Tibial artery (tissue), 4 donors: ENCODE data around the gene KCNQ1.

ENCODE experiments used
- DNase-seq, 2 donors: peaks; one replicate each; pipeline ENCODE4 v3.0.0-alpha.2; 2019
- H3K27ac ChIP-seq, 2 donors: fragments of 200-600 bp; sonication (generic) in 1 of 2; 1 replicate in 1 of 2; 2 replicates in 1 of 2; pipeline ENCODE4 v1.5.1; 2018 to 2019; ENCODE audit warnings: mild to moderate bottlenecking in 1 of 2
- H3K27me3 ChIP-seq, 2 donors: fragments of 200-600 bp; sonication (generic) in 1 of 2; one replicate each; pipeline versions ENCODE4 v1.5.1 to v1.6.0; 2016 to 2019
- H3K36me3 ChIP-seq, 3 donors: fragments of 200-600 bp; sonication (generic) in 2 of 3; one replicate each; pipeline ENCODE4 v1.5.1; 2016 to 2019; ENCODE audit warnings: mild to moderate bottlenecking in 2 of 3
- H3K4me1 ChIP-seq, 4 donors: fragments of 200-600 bp; sonication (generic) in 2 of 4; 1 replicate in 3 of 4; 2 replicates in 1 of 4; pipeline ENCODE4 v1.5.1; 2016 to 2019
- H3K4me3 ChIP-seq, 2 donors: fragments of 200-600 bp; sonication (generic) in 1 of 2; 1 replicate in 1 of 2; 2 replicates in 1 of 2; pipeline ENCODE4 v1.5.1; 2018 to 2019; ENCODE audit warnings: mild to moderate bottlenecking in 2 of 2
- H3K9me3 ChIP-seq, 3 donors: fragments of 200-600 bp; sonication (generic) in 1 of 3; one replicate each; pipeline ENCODE4 v1.5.1; 2016 to 2019
- CTCF ChIP-seq, 2 experiments: fragments of 200-600 bp in 1 of 2; fragments of 450-650 bp in 1 of 2; IDR thresholded peaks; one replicate each; pipeline ENCODE4 v1.5.1; 2017 to 2019; ENCODE audit warnings: antibody characterized with exemption in 2 of 2, mild to moderate bottlenecking in 1 of 2, moderate library complexity in 1 of 2
- intact Hi-C: fragments of 100-400 bp; cut with DNase I; formaldehyde crosslinking; loops from one replicate; pipeline ENCODE4 v1.15.0; 2023; ENCODE audit warnings: low total_unique reads

Gene KCNQ1

GRCh38 chr11:2459796-2460531 is 15.2 kb downstream of the KCNQ1 start:
- Histone ChIP-seq H3K27ac (no peak overlapping the region), H3K4me3 (no peak overlapping the region), H3K4me1 (no peaks in the 10 kb centered on the region), H3K36me3 (no peaks in the 10 kb centered on the region), H3K9me3 (no peaks in the 10 kb centered on the region), H3K27me3 (peaks cover 0 to 12% of the 10 kb centered on the region in 2 donors)
- TF ChIP-seq CTCF (IDR thresholded peaks at IDR 0.05) = no peak
- DNase-seq = peak in 1 of 2 donors; percentile 57
- intact Hi-C loops = no loop called here

GRCh38 chr11:2460540-2461252 is 15.9 kb downstream of the KCNQ1 start:
- no peak overlapping the region for H3K4me3 ChIP-seq
- DNase-seq = peak in 1 of 2 donors; percentile 61
- no peaks in the 10 kb centered on the region for H3K36me3 ChIP-seq
- no peak for TF ChIP-seq CTCF (IDR thresholded peaks at IDR 0.05)
- intact Hi-C loops = no loop called here
- H3K27ac ChIP-seq = no peak overlapping the region
- H3K4me1 ChIP-seq = no peaks in the 10 kb centered on the region
- peaks cover 0 to 12% of the 10 kb centered on the region in 2 donors for H3K27me3 ChIP-seq
- no peaks in the 10 kb centered on the region for H3K9me3 ChIP-seq

GRCh38 chr11:2461253-2461955 is 16.6 kb downstream of the KCNQ1 start:
- Histone ChIP-seq H3K4me3 (no peak overlapping the region), H3K27me3 (peaks cover 0 to 18% of the 10 kb centered on the region in 2 donors), H3K27ac (no peak overlapping the region), H3K9me3 (no peaks in the 10 kb centered on the region), H3K36me3 (no peaks in the 10 kb centered on the region), H3K4me1 (no peaks in the 10 kb centered on the region)
- peak in 1 of 2 donors; percentile 49 for DNase-seq
- TF ChIP-seq CTCF (IDR thresholded peaks at IDR 0.05) = no peak
- intact Hi-C loops = no loop called here

GRCh38 chr11:2461956-2462542 is 17.2 kb downstream of the KCNQ1 start:
- Histone ChIP-seq H3K9me3 (no peaks in the 10 kb centered on the region), H3K27me3 (peaks cover 0 to 21% of the 10 kb centered on the region in 2 donors), H3K4me3 (no peak overlapping the region), H3K27ac (no peak overlapping the region), H3K36me3 (no peaks in the 10 kb centered on the region), H3K4me1 (no peaks in the 10 kb centered on the region)
- no peak for DNase-seq
- intact Hi-C loops = no loop called here
- no peak for TF ChIP-seq CTCF (IDR thresholded peaks at IDR 0.05)

DNA sequence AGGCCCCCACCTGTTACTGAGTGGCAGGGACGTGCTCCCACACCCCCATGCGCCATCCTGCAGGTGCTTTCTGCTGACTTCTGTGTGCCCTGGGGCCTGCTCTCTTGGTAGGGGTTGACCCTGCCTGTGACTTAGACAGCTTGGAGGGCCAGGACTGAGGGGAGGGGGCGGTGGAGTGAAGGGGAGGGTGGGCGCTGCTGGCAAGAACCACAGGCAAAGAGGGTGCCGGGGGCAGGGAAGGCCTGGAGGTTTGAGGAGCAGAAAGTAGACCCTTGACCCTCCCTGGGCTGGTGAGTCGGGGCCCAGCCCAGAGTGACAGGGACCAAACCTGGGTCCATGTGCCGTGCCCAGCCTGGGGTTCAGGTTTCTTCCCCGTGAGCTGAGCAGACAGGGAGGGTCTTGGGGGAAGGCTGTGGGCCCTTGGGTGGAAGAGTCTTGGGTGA is 17.8 kb downstream of the KCNQ1 start:
- intact Hi-C loops = no loop called here
- peak in 1 of 2 donors; percentile 56 for DNase-seq
- no peak overlapping the region for H3K4me3 ChIP-seq
- no peak for TF ChIP-seq CTCF (IDR thresholded peaks at IDR 0.05)
- H3K27me3 ChIP-seq = peaks cover 0 to 25% of the 10 kb centered on the region in 2 donors
- H3K36me3 ChIP-seq = no peaks in the 10 kb centered on the region
- no peaks in the 10 kb centered on the region for H3K4me1 ChIP-seq
- no peak overlapping the region for H3K27ac ChIP-seq
- no peaks in the 10 kb centered on the region for H3K9me3 ChIP-seq
